ENCODE measurements around the gene ARG2. TPM values are rescaled to one million over a fixed set of nuclear protein-coding genes. Genes with fewer than 3 reads are reported as not detected.
A peak's percentile ranks its signal among the peaks of the same experiment; 100 is the strongest.

The ARG2 gene
- total RNA-seq (2014; rRNA removed) (1.1 and 1.7 TPM in 2 replicates), Bru-seq, nascent RNA (percentile 45 among the genes with signal in this experiment), BruChase-seq, experiment 1, labeled RNA remaining after a 6-hour chase (percentile 48 among the genes with signal in this experiment), BruChase-seq, experiment 2, labeled RNA remaining after a 2-hour chase (percentile 36 among the genes with signal in this experiment)
- long read RNA-seq, transcript ARG2-201 (8 exons, 2,045 nt): major isoform, 11 of 18 reads
- long read RNA-seq, partial matches to known transcripts: 0 of 18 reads
- long read RNA-seq, other reads (novel, unspliced or antisense): 7 of 18 reads

DNA sequence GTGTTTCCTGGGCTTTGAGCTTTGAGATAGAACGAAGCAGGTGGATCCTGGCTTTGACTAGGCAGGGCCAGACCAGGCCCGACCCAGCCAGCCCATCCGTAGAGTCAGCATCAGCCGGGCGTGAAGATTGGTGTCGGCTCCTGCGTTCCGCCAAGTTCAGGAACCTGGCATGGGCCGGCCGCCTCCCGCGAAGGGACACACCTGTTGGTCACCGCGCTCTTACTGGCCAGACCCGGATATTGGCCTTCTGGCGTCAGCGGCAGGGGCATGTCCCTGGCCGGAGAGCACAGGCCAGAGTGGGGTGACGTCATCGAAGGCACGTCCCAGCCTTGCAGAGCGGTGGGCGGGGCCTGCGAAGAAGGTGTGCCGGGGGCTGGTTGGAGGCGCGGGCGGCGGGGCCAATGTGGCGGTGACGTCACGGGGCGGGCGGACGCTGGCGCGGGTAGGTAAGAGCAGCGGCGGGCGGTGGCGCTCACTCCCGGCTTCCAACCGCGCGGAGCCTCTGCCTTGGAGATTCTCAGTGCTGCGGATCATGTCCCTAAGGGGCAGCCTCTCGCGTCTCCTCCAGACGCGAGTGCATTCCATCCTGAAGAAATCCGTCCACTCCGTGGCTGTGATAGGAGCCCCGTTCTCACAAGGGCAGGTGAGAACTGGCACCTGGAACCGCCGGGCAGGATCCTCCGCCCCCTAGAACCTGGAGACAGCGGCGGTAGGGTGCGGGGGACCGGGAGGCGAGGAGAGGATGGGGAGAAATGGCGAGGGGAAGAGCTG is at the start of gene ARG2:
Gene ARG2, plus strand, starts transcription at position 475 of the 771 bp plus-strand sequence. Its CDS starts 58 bp downstream, at position 533.
- no peaks in the 10 kb centered on the region for H3K9me3 ChIP-seq (ENCODE audit: low read length)
- peak within 1 kb of the TSS; percentile 98 for H3K4me2 ChIP-seq (ENCODE audit: low read length)
- H3K9ac ChIP-seq (ENCODE audit: low read length): 0 out of 2 replicates have a peak within 1 kb of the TSS, but pooled peaks have one; percentile 5
- ATAC-seq (peak; percentile 84), DNase-seq (peak; percentile 95)
- POLR2A ChIA-PET (ENCODE audit: unreplicated experiment): interaction anchor here (0.6 to 0.8 kb wide), 2 partner anchors 19 to 83 kb away, joined by 3 to 4 read pairs; partner anchors contain the start of gene PIGH
- H3K9me2 ChIP-seq (replicated peaks; ENCODE audit: low read length): no peaks in the 10 kb centered on the region
- intact Hi-C loops (cut with micrococcal nuclease): loop anchor here (1.0 kb wide), 2 partner anchors 20 to 76 kb away; partner anchors contain the start of gene RDH11
- H3F3A ChIP-seq (ENCODE audit: low read length, unreplicated experiment): no peaks in the 10 kb centered on the region
- no peaks in the 10 kb centered on the region for H3K79me2 ChIP-seq (ENCODE audit: low read length)
- BruUV-seq (replicated peaks): no TSS peak
- H3K4me1 ChIP-seq (ENCODE audit: insufficient read depth, low read length): peaks cover 31% of the 10 kb centered on the region
- H3K27me3 ChIP-seq (ENCODE audit: low read length): no peaks in the 10 kb centered on the region
- TF ChIP-seq, protein P1, sequence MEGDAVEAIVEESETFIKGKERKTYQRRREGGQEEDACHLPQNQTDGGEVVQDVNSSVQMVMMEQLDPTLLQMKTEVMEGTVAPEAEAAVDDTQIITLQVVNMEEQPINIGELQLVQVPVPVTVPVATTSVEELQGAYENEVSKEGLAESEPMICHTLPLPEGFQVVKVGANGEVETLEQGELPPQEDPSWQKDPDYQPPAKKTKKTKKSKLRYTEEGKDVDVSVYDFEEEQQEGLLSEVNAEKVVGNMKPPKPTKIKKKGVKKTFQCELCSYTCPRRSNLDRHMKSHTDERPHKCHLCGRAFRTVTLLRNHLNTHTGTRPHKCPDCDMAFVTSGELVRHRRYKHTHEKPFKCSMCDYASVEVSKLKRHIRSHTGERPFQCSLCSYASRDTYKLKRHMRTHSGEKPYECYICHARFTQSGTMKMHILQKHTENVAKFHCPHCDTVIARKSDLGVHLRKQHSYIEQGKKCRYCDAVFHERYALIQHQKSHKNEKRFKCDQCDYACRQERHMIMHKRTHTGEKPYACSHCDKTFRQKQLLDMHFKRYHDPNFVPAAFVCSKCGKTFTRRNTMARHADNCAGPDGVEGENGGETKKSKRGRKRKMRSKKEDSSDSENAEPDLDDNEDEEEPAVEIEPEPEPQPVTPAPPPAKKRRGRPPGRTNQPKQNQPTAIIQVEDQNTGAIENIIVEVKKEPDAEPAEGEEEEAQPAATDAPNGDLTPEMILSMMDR (conservative IDR thresholded peaks at IDR 0.05; ENCODE audit: low read depth, low read length): peak; percentile 32; the same call in 1 of the 2 replicates
- no peak for TF ChIP-seq EZH2 (IDR thresholded peaks at IDR 0.05; ENCODE audit: low read length, unreplicated experiment)
- TF ChIP-seq EZH2phosphoT487 (IDR thresholded peaks at IDR 0.05; ENCODE audit: borderline replicate concordance, low read length): no peak
- peak within 1 kb of the TSS; percentile 96 for H2AFZ ChIP-seq (ENCODE audit: low read length)
- no peak within 1 kb of the TSS for H3K27ac ChIP-seq (ENCODE audit: low read length)
- no peaks in the 10 kb centered on the region for H4K20me1 ChIP-seq (ENCODE audit: low read length)
- CTCF ChIA-PET: interaction anchor here (0.6 to 3.0 kb wide), 13 partner anchors 12 to 93 kb away, joined by 3 to 70 read pairs (median 7); partner anchors contain the start of genes PIGH and RDH11
- H3K36me3 ChIP-seq (ENCODE audit: low read depth, low read length): no peaks in the 10 kb centered on the region
- peak within 1 kb of the TSS; percentile 77 for H3K4me3 ChIP-seq (ENCODE audit: low read length)

DNA sequence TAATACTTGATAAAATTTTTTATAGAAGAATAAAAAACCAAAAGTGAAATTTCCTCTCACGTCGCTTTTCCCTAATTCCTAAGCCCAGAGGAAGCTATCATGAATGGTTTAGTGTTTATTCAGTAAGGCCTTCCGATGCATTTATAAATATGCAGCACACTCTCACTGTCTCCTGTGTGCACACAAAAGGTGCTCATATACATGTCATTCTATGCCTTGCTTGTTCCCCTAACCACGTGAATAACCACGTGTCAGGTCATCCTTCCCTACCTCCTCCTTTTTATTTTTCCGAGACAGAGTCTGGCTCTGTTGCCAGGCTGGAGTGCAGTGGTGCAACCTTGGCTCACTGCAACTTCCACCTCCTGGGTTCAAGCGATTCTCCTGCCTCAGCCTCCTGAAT is 49.3 kb upstream of the ARG2 start:
- Histone ChIP-seq H3K9ac (ENCODE audit: low read length) (no peak overlapping the region), H4K20me1 (ENCODE audit: low read length) (no peaks in the 10 kb centered on the region), H3F3A (ENCODE audit: low read length, unreplicated experiment) (no peaks in the 10 kb centered on the region), H3K9me3 (ENCODE audit: low read length) (no peaks in the 10 kb centered on the region), H3K4me2 (ENCODE audit: low read length) (no peak overlapping the region), H3K9me2 (replicated peaks; ENCODE audit: low read length) (no peaks in the 10 kb centered on the region), H3K4me3 (ENCODE audit: low read length) (no peak overlapping the region), H3K36me3 (ENCODE audit: low read depth, low read length) (no peaks in the 10 kb centered on the region), H3K4me1 (ENCODE audit: insufficient read depth, low read length) (peaks cover 9% of the 10 kb centered on the region), H3K79me2 (ENCODE audit: low read length) (no peaks in the 10 kb centered on the region), H2AFZ (ENCODE audit: low read length) (no peak overlapping the region), H3K27ac (ENCODE audit: low read length) (no peak overlapping the region), H3K27me3 (ENCODE audit: low read length) (no peaks in the 10 kb centered on the region)
- CTCF ChIA-PET: interaction anchor here (0.6 to 4.1 kb wide), 7 partner anchors 41 to 143 kb away, joined by 3 to 126 read pairs (median 8); partner anchors contain the start of gene RDH11
- intact Hi-C loops (cut with micrococcal nuclease): no loop called here
- DNase-seq: no peak
- BruUV-seq (replicated peaks): no TSS peak
- no peak for ATAC-seq
- POLR2A ChIA-PET (ENCODE audit: unreplicated experiment): no interaction called here
- TF ChIP-seq EZH2 (IDR thresholded peaks at IDR 0.05; ENCODE audit: low read length, unreplicated experiment) (no peak), EZH2phosphoT487 (IDR thresholded peaks at IDR 0.05; ENCODE audit: borderline replicate concordance, low read length) (no peak)
- TF ChIP-seq, protein P1 (conservative IDR thresholded peaks at IDR 0.05; ENCODE audit: low read depth, low read length): no peak
